GM12878 (cell line): ENCODE data around the gene GTPBP3. TPM values are rescaled to one million over a fixed set of nuclear protein-coding genes. Genes with fewer than 3 reads are reported as not detected.

Experiments used
- ATAC-seq: fragments of 200-7000 bp; cut with Tn5 transposase; 3 replicates; pipeline ENCODE4 v1.9.1; 2020; ENCODE audit warnings: mild to moderate bottlenecking, moderate library complexity
- BruUV-seq: library from RNA; stranded (reverse); fragments of 400-500 nt; replicated peaks from 2 replicates; lab custom pipeline; 2021; lab: Mats Ljungman, UMichigan
- CTCF ChIA-PET: fragments of 300-600 bp; sonication (Branson Sonifier 250); formaldehyde crosslinking; extraction: SDS; loops from one replicate; lab custom pipeline; 2021; ENCODE audit warnings: inconsistent platforms; lab: Yijun Ruan, JAX
- POLR2A ChIA-PET: fragments of 350-600 bp; formaldehyde crosslinking; extraction: SDS; loops from one replicate; lab custom pipeline; 2021; ENCODE audit warnings: inconsistent platforms; lab: Charles Lee
- RAD21 ChIA-PET: fragments of 300-600 bp; sonication (Branson Sonifier 250); formaldehyde crosslinking; loops from one replicate; lab custom pipeline; 2023; ENCODE audit warnings: antibody characterized with exemption; ENCODE audit not compliant: unreplicated experiment; lab: Charles Lee
- SMC1A ChIA-PET: fragments of 300-600 bp; sonication (Branson Sonifier 250); formaldehyde crosslinking; loops from one replicate; lab custom pipeline; 2023; ENCODE audit not compliant: unreplicated experiment, uncharacterized antibody; lab: Charles Lee
- DNase-seq: peaks from one replicate; pipeline ENCODE4 v3.0.0-alpha.2; 2011; ENCODE audit warnings: low read depth, low spot score
- FAIRE-seq: peaks from 3 replicates; lab custom pipeline; 2011; peaks lifted over from hg19 to GRCh38; lab: Jason Lieb, UNC
- H2AFZ ChIP-seq: 2 replicates; pipeline ENCODE4 v1.6.0; 2011; ENCODE audit warnings: low read depth, low read length, control low read depth; ENCODE audit not compliant: control insufficient read depth
- H3K27ac ChIP-seq: 2 replicates; pipeline ENCODE4 v1.5.1; 2011; ENCODE audit warnings: control low read depth; ENCODE audit not compliant: control insufficient read depth, insufficient read depth
- H3K27me3 ChIP-seq, 2 experiments: replicated peaks in 1 of 2; 2 replicates each; pipeline versions ENCODE4 v1.6.0 to v1.6.1; 2011; ENCODE audit warnings: low read length in 1 of 2; ENCODE audit not compliant: control insufficient read depth in 2 of 2, insufficient read depth in 2 of 2
- H3K36me3 ChIP-seq, 2 experiments: 2 replicates each; pipeline ENCODE4 v1.5.1; 2011; ENCODE audit warnings: low read length in 1 of 2; ENCODE audit not compliant: control insufficient read depth in 2 of 2, insufficient read depth in 2 of 2
- H3K4me1 ChIP-seq: 2 replicates; pipeline ENCODE4 v1.6.1; 2011; ENCODE audit warnings: mild to moderate bottlenecking, low read length, moderate library complexity, mixed read lengths; ENCODE audit not compliant: control insufficient read depth, insufficient read depth
- H3K4me2 ChIP-seq: 2 replicates; pipeline ENCODE4 v1.6.0; 2011; ENCODE audit warnings: control low read depth; ENCODE audit not compliant: control insufficient read depth, insufficient read depth
- H3K4me3 ChIP-seq: fragments of 200-600 bp; sonication (generic); 2 replicates; pipeline ENCODE4 v1.5.1; 2016
- H3K79me2 ChIP-seq: 2 replicates; pipeline ENCODE4 v1.6.0; 2011; ENCODE audit warnings: low read length; ENCODE audit not compliant: control insufficient read depth, insufficient read depth
- H3K9ac ChIP-seq: 2 replicates; pipeline ENCODE4 v1.8.0; 2011; ENCODE audit warnings: low read length, control low read depth, mixed read lengths; ENCODE audit not compliant: control insufficient read depth, insufficient read depth
- H3K9me3 ChIP-seq: replicated peaks from 3 replicates; pipeline ENCODE4 v1.5.1; 2011; ENCODE audit warnings: mild to moderate bottlenecking, low read length; ENCODE audit not compliant: control insufficient read depth, insufficient read depth
- H4K20me1 ChIP-seq: 2 replicates; pipeline ENCODE4 v1.6.0; 2011; ENCODE audit not compliant: control insufficient read depth, insufficient read depth
- BMI1 ChIP-seq: fragments of 450-650 bp; IDR thresholded peaks from 2 replicates; pipeline ENCODE4 v1.6.1; 2016; ENCODE audit warnings: mild to moderate bottlenecking, moderate library complexity, borderline replicate concordance
- EP300 ChIP-seq, 2 experiments: fragments of 150-350 bp in 1 of 2; IDR thresholded peaks; 2 replicates each; pipeline ENCODE4 v1.6.1; 2011 to 2012; ENCODE audit warnings: low read depth in 2 of 2, low read length in 2 of 2, borderline replicate concordance in 1 of 2, improper control_type of control experiment in 1 of 2, inconsistent platforms in 1 of 2; ENCODE audit not compliant: control insufficient read depth in 1 of 2
- MLLT1 ChIP-seq: fragments of 450-650 bp; IDR thresholded peaks from 2 replicates; pipeline ENCODE4 v1.6.1; 2016; ENCODE audit warnings: mild to moderate bottlenecking
- NR2F1 ChIP-seq: fragments of 450-650 bp; conservative IDR thresholded peaks from 2 replicates; pipeline ENCODE4 v1.6.1; 2017; ENCODE audit warnings: mild to moderate bottlenecking
- PKNOX1 ChIP-seq: fragments of 450-650 bp; IDR thresholded peaks from 2 replicates; pipeline ENCODE4 v1.6.1; 2016; ENCODE audit warnings: mild to moderate bottlenecking
- POLR2AphosphoS5 ChIP-seq: IDR thresholded peaks from 2 replicates; pipeline ENCODE4 v1.6.1; 2011; ENCODE audit warnings: mild to moderate bottlenecking, low read length, inconsistent platforms
- RCOR1 ChIP-seq: conservative IDR thresholded peaks from 2 replicates; pipeline ENCODE4 v1.6.1; 2012; ENCODE audit warnings: low read depth, low read length, improper control_type of control experiment
- SIX5 ChIP-seq: IDR thresholded peaks from 2 replicates; pipeline ENCODE4 v1.6.1; 2011; ENCODE audit warnings: mild to moderate bottlenecking, low read depth, low read length, moderate library complexity; ENCODE audit not compliant: severe bottlenecking
- TAF1 ChIP-seq: IDR thresholded peaks from 2 replicates; pipeline ENCODE4 v1.6.1; 2011; ENCODE audit warnings: mild to moderate bottlenecking, low read depth, low read length, borderline replicate concordance
- TBL1XR1 ChIP-seq: IDR thresholded peaks from 2 replicates; pipeline ENCODE4 v1.6.1; 2012; ENCODE audit warnings: low read depth, low read length, improper control_type of control experiment
- TCF3 ChIP-seq: IDR thresholded peaks from 2 replicates; pipeline ENCODE4 v1.6.1; 2012; ENCODE audit warnings: low read depth, mild to moderate bottlenecking, low read length, borderline replicate concordance; ENCODE audit not compliant: insufficient read depth
- YY1 ChIP-seq: IDR thresholded peaks from 2 replicates; pipeline ENCODE4 v1.6.1; 2011; ENCODE audit warnings: low read depth, mild to moderate bottlenecking, low read length
- ZBTB40 ChIP-seq: fragments of 450-650 bp; IDR thresholded peaks from 2 replicates; pipeline ENCODE4 v1.6.1; 2016; ENCODE audit warnings: mild to moderate bottlenecking, moderate library complexity, borderline replicate concordance
- ZNF274 ChIP-seq: IDR thresholded peaks from one replicate; pipeline ENCODE4 v1.8.0; 2011; ENCODE audit not compliant: insufficient read length, insufficient read depth
- WGBS: methylation state at CpG from one replicate; pipeline ENCODE4 v1.1.6; 2016; ENCODE audit warnings: low lambda C conversion rate; ENCODE audit not compliant: insufficient replicate concordance, insufficient coverage; ENCODE audit errors: missing lambda C conversion rate; 5-methylcytosine and 5-hydroxymethylcytosine counted together
- in situ Hi-C: fragments of 300-500 bp; cut with MboI; formaldehyde crosslinking; loops from 9 replicates; pipeline ENCODE4 v1.14.3; 2018; ENCODE audit warnings: mixed read lengths
- intact Hi-C: fragments of 100-400 bp; cut with micrococcal nuclease; formaldehyde crosslinking; loops from one replicate; pipeline ENCODE4 v1.14.2; 2022; ENCODE audit not compliant: unreplicated experiment
- polyA plus RNA-seq, 11 experiments: library from polyadenylated mRNA; depleted of rRNA in 4 of 11; unstranded in 6 of 11; stranded (reverse) in 5 of 11; fragments of >200 nt; fragmentation: Nextera tagmentation in 4 of 11; fragmentation: Illumina TruSeq in 1 of 11; extraction: Ambion mirVana in 4 of 11; extraction: Trizol in 1 of 11; gene quantifications; 1 replicate in 1 of 11; 2 replicates in 10 of 11; pipeline versions ENCODE4 v1.2.1 to v1.2.3, GENCODE V29; 2011 to 2016; ENCODE audit warnings: inconsistent platforms in 2 of 11, missing spikeins in 2 of 11, low read depth in 1 of 11
- total RNA-seq, 4 experiments: library from RNA; depleted of rRNA in 3 of 4; stranded (reverse); fragments of >200 nt in 3 of 4; fragmentation: Illumina TruSeq in 1 of 4; extraction: Trizol in 1 of 4; gene quantifications; 2 replicates each; pipeline versions ENCODE4 v1.2.1 to v1.2.3, GENCODE V29; 2013 to 2021
- TF ChIP-seq, protein P1 (sequence below): IDR thresholded peaks from 2 replicates; pipeline ENCODE4 v1.6.1; 2011; ENCODE audit warnings: borderline replicate concordance, low read depth, mild to moderate bottlenecking, moderate library complexity, low read length; ENCODE audit not compliant: insufficient read depth, poor library complexity, severe bottlenecking

Gene GTPBP3
- total and polyA plus RNA-seq, 10 of the 15 experiments (the other 5 are each of a cell fraction or from before 2014, with no cell fraction given), result 2.9 to 46.8 (median 15.4) TPM

GRCh38 chr19:17325881-17326594 lies 11.3 kb upstream of the GTPBP3 start:
- BruUV-seq, result no TSS peak
- no peaks in the 10 kb centered on the region; a peak in 2 of 4 replicates for H3K27me3 ChIP-seq
- no peak for TF ChIP-seq SIX5
- TF ChIP-seq ZBTB40, result no peak
- TF ChIP-seq MLLT1, result no peak
- no peak for TF ChIP-seq YY1
- no peak for TF ChIP-seq TCF3
- no peak for TF ChIP-seq POLR2AphosphoS5
- TF ChIP-seq NR2F1, result no peak
- no peak for TF ChIP-seq EP300 (IDR thresholded peaks at IDR 0.05; ENCODE audit: borderline replicate concordance in 1 of 2, control insufficient read depth in 1 of 2, low read depth in 2 of 2, low read length in 2 of 2)
- no peak for TF ChIP-seq TBL1XR1
- no peak for TF ChIP-seq TAF1
- TF ChIP-seq ZNF274, result no peak
- TF ChIP-seq, protein P1, sequence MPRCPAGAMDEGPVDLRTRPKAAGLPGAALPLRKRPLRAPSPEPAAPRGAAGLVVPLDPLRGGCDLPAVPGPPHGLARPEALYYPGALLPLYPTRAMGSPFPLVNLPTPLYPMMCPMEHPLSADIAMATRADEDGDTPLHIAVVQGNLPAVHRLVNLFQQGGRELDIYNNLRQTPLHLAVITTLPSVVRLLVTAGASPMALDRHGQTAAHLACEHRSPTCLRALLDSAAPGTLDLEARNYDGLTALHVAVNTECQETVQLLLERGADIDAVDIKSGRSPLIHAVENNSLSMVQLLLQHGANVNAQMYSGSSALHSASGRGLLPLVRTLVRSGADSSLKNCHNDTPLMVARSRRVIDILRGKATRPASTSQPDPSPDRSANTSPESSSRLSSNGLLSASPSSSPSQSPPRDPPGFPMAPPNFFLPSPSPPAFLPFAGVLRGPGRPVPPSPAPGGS, result no peak
- TF ChIP-seq RCOR1, result no peak
- TF ChIP-seq BMI1, result no peak
- no peak for TF ChIP-seq PKNOX1
- TF ChIP-seq, all 136 proteins: peak for 0
- RAD21 ChIA-PET, result no interaction called here
- Histone ChIP-seq H3K4me2 (no peak overlapping the region), H3K4me1 (no peaks in the 10 kb centered on the region), H3K9ac (no peak overlapping the region), H3K4me3 (no peak overlapping the region), H3K9me3 (no peaks in the 10 kb centered on the region), H3K36me3 (0 out of 4 replicates have a peak, but pooled peaks cover 0 to 2% of the 10 kb centered on the region in 2 experiments), H2AFZ (no peak overlapping the region), H3K27ac (no peak overlapping the region), H4K20me1 (no peaks in the 10 kb centered on the region), H3K79me2 (no peaks in the 10 kb centered on the region)
- in situ Hi-C loops, result no loop called here
- SMC1A ChIA-PET, result no interaction called here
- intact Hi-C loops, result no loop called here
- POLR2A ChIA-PET, result no interaction called here
- WGBS, result 62% methylated on average over 17 of the region's 17 CpGs
- FAIRE-seq (no peak), DNase-seq (no peak), ATAC-seq (no peak)
- CTCF ChIA-PET, result interaction anchor here (0.6 kb wide), 1 partner anchor 140 kb away, joined by 3 read pairs; no protein-coding TSS in a partner anchor
